ENCODE data around the gene SCAND1. TPM values are rescaled to one million over a fixed set of nuclear protein-coding genes. Genes with fewer than 3 reads are reported as not detected.
"Not testable (repeated sequence)": the region's sequence is repeated elsewhere in the genome, so short reads cannot be mapped to it uniquely, and the experiment has no call there.

SCAND1 gene
- total RNA-seq: 80.2 and 81.4 TPM in 2 replicates
- long read RNA-seq, partial matches to known transcripts: 0 of 2 reads
- long read RNA-seq, other reads (novel, unspliced or antisense): 2 of 2 reads

DNA sequence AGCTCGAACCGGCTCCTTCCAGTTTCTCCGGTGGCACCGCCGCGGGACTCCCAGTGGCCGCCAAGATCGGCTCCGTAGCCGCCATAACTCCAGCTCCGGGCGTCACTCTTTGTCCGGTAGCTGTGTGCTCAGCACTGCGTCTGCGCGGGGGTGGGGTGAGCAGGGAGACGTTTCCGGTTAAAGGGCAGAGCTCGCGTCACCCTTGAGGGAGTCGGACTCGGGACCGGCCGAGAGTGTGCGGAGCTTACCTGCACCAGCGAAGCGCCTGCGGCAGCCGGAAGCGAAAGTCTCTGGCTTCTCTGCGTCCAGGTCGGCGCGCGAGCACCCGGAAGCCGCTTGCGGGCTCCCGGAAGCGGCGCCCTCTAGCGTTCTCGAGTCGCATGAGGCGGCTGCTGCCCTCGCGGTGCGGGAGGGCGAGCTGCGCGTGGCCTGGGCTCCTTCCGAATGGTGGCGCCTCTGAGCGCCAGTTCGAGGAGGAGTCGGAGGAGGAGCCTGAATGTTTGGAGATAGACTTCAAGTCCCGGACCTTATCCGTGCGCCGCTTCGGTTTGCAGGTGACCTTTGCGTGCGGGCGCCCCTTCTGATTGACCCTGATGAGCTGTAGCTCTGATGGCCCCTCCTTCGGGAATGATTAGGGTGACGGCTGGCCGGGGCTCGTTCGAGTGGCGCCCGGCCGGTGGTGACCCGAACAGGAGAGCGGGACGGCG is at the start of gene SCAND1:
Gene SCAND1 (minus strand): TSS at position 303 of the 707 bp plus-strand sequence. CDS start 218 bp downstream, at position 85.
- peaks cover 17% of the 10 kb centered on the region for H3K4me1 Mint-ChIP-seq (ENCODE audit: unreplicated experiment)
- H3K4me3 Mint-ChIP-seq (ENCODE audit: unreplicated experiment): peak within 1 kb of the TSS; percentile 99
- TF ChIP-seq CTCF (IDR thresholded peaks at IDR 0.05): peak; percentile 99
- no peaks in the 10 kb centered on the region for H3K27me3 Mint-ChIP-seq (ENCODE audit: unreplicated experiment)
- no peaks in the 10 kb centered on the region for H3K9me3 Mint-ChIP-seq (ENCODE audit: unreplicated experiment)
- H3K36me3 Mint-ChIP-seq (ENCODE audit: unreplicated experiment): peaks cover 5% of the 10 kb centered on the region
- H3K27ac Mint-ChIP-seq (ENCODE audit: unreplicated experiment): peak within 1 kb of the TSS; percentile 100
- peak; percentile 99 for DNase-seq (ENCODE audit: extremely low spot score, unreplicated experiment)

DNA sequence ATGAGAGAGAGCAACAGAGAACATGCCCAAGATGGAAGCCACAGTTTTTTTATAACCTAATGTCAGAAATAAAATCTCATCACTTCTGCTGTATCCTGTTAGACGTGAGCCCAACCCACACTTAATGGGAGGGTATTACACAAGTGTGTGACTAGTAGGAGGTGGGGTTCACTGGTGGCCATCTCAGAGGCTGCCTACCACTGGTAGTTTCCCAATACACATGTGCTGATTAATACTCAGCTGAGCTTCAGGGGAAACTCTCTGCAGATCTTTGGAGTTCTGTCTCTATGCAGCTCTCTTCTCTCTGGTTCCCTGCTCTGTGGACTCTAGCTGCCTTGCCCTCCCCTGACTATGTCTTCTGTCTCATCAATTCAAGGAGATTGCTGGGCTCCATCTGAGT is 49.7 kb upstream of the SCAND1 start:
- Mint-ChIP-seq H3K36me3 (ENCODE audit: unreplicated experiment) (peaks cover 4% of the 10 kb centered on the region), H3K4me3 (ENCODE audit: unreplicated experiment) (no peak overlapping the region), H3K27me3 (ENCODE audit: unreplicated experiment) (peaks cover 4% of the 10 kb centered on the region), H3K9me3 (ENCODE audit: unreplicated experiment) (peaks cover 21% of the 10 kb centered on the region), H3K27ac (ENCODE audit: unreplicated experiment) (no peak overlapping the region), H3K4me1 (ENCODE audit: unreplicated experiment) (no peaks in the 10 kb centered on the region)
- TF ChIP-seq CTCF (IDR thresholded peaks at IDR 0.05): no peak
- DNase-seq (ENCODE audit: extremely low spot score, unreplicated experiment): no peak

DNA sequence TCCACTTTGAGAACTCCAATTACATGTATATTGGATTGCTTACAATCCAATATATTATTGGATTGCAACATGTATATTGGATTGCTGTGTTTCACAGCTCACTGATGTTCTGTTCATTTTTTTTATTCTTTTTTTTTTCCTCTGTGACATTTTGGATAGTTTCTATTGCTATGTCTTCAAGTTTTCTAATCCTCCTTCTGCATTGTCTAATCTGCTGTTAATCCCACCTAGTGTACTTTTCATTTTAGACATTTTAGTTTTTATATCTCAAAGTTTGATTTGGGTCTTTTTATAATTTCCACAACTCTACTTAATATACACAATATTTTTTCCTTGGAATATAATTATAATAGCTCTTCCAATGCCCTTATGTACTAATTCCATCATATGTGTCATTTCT is 48.6 kb upstream of the SCAND1 start:
- Mint-ChIP-seq H3K9me3 (ENCODE audit: unreplicated experiment) (peaks cover 22% of the 10 kb centered on the region), H3K4me3 (ENCODE audit: unreplicated experiment) (no peak overlapping the region), H3K27ac (ENCODE audit: unreplicated experiment) (no peak overlapping the region), H3K4me1 (ENCODE audit: unreplicated experiment) (no peaks in the 10 kb centered on the region), H3K27me3 (ENCODE audit: unreplicated experiment) (peaks cover 4% of the 10 kb centered on the region), H3K36me3 (ENCODE audit: unreplicated experiment) (peaks cover 4% of the 10 kb centered on the region)
- no peak for DNase-seq (ENCODE audit: extremely low spot score, unreplicated experiment)
- no peak for TF ChIP-seq CTCF (IDR thresholded peaks at IDR 0.05)

DNA sequence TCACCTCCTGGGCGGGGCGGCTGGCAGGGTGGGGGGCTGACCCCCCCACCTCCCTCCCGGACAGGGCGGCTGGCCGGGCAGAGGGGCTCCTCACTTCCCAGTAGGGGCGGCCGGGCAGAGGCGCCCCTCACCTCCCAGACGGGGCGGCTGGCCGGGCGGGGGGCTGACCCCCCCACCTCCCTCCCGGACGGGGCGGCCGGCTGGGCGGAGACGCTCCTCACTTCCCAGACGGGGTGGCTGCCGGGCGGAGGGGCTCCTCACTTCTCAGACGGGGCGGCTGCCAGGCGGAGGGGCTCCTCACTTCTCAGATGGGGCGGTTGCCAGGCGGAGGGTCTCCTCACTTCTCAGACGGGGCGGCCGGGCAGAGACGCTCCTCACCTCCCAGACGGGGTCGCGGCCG is 47.0 kb upstream of the SCAND1 start:
- not testable (repeated sequence) for H3K27me3 Mint-ChIP-seq (ENCODE audit: unreplicated experiment); H3K4me3 Mint-ChIP-seq (ENCODE audit: unreplicated experiment); DNase-seq (ENCODE audit: extremely low spot score, unreplicated experiment); H3K27ac Mint-ChIP-seq (ENCODE audit: unreplicated experiment); H3K4me1 Mint-ChIP-seq (ENCODE audit: unreplicated experiment); H3K36me3 Mint-ChIP-seq (ENCODE audit: unreplicated experiment)
- H3K9me3 Mint-ChIP-seq (ENCODE audit: unreplicated experiment): peaks cover 22% of the 10 kb centered on the region

- H3K4me1 Mint-ChIP-seq (ENCODE audit: unreplicated experiment); DNase-seq (ENCODE audit: extremely low spot score, unreplicated experiment); H3K36me3 Mint-ChIP-seq (ENCODE audit: unreplicated experiment); H3K27ac Mint-ChIP-seq (ENCODE audit: unreplicated experiment); H3K9me3 Mint-ChIP-seq (ENCODE audit: unreplicated experiment); H3K27me3 Mint-ChIP-seq (ENCODE audit: unreplicated experiment); H3K4me3 Mint-ChIP-seq (ENCODE audit: unreplicated experiment): not testable (repeated sequence)
Measured at GRCh38 chr20:35996492-35996891, 42.2 kb upstream of the SCAND1 start.

GRCh38 chr20:35994994-35995453 is 40.7 kb upstream of the SCAND1 start:
- H3K27ac Mint-ChIP-seq (ENCODE audit: unreplicated experiment): no peak overlapping the region

More at GRCh38 chr20:35994994-35995453, 40.7 kb upstream of the SCAND1 start:
- H3K27me3 Mint-ChIP-seq (ENCODE audit: unreplicated experiment): peaks cover 5% of the 10 kb centered on the region
- no peak overlapping the region for H3K4me3 Mint-ChIP-seq (ENCODE audit: unreplicated experiment)
- peak; percentile 92 for DNase-seq (ENCODE audit: extremely low spot score, unreplicated experiment)
- H3K9me3 Mint-ChIP-seq (ENCODE audit: unreplicated experiment): peaks cover 5% of the 10 kb centered on the region
- no peaks in the 10 kb centered on the region for H3K36me3 Mint-ChIP-seq (ENCODE audit: unreplicated experiment)
- peak; percentile 96 for TF ChIP-seq CTCF (IDR thresholded peaks at IDR 0.05)
- peaks cover 10% of the 10 kb centered on the region for H3K4me1 Mint-ChIP-seq (ENCODE audit: unreplicated experiment)
